NCI-H446 treated with DMSO at 0.1 percent for 48 hours (cell line): ENCODE measurements around the gene R3HDM4.
A peak's percentile ranks its signal among the peaks of the same experiment; 100 is the strongest.
"Not testable (repeated sequence)": the region's sequence is repeated elsewhere in the genome, so short reads cannot be mapped to it uniquely, and the experiment has no call there.

ENCODE experiments used
- DNase-seq: peaks from one replicate; lab custom pipeline; 2025; lab: John Stamatoyannopoulos, UW

Gene R3HDM4

GRCh38 chr19:855566-856120, 57.4 kb downstream of the R3HDM4 start:
- DNase-seq = no peak

GRCh38 chr19:855142-855541, 57.9 kb downstream of the R3HDM4 start:
- no peak for DNase-seq

- DNase-seq = no peak
These were observed 58.5 kb downstream of the R3HDM4 start for GRCh38 chr19:854549-854948.

GRCh38 chr19:853614-854220, 59.3 kb downstream of the R3HDM4 start:
- not testable (repeated sequence) for DNase-seq

GRCh38 chr19:853014-853585, 59.9 kb downstream of the R3HDM4 start:
- DNase-seq = no peak

- DNase-seq = no peak
These were observed 60.6 kb downstream of the R3HDM4 start, which contains the start of gene ELANE for GRCh38 chr19:852136-853013. Gene ELANE, plus strand, starts transcription at chr19:852303. Its CDS starts 26 bp downstream, at chr19:852329.

GRCh38 chr19:850979-851335, 62.1 kb downstream of the R3HDM4 start:
- no peak for DNase-seq

- DNase-seq = peak; percentile 44
These were observed 62.6 kb downstream of the R3HDM4 start for GRCh38 chr19:850221-850978.

GRCh38 chr19:849195-849594, 63.8 kb downstream of the R3HDM4 start:
- not testable (repeated sequence) for DNase-seq

GRCh38 chr19:848386-848921, 64.6 kb downstream of the R3HDM4 start:
- no peak for DNase-seq
